HepG2 (cell line): ENCODE data around the gene KRT79. TPM values are rescaled to one million over a fixed set of nuclear protein-coding genes. Genes with fewer than 3 reads are reported as not detected.

Experiments
- EZH2 ChIP-seq: conservative IDR thresholded peaks from 2 replicates; pipeline ENCODE4 v1.6.1; 2012; ENCODE audit warnings: mild to moderate bottlenecking, low read depth, low read length, moderate library complexity
- GLI4 ChIP-seq: sonication (generic); formaldehyde crosslinking; IDR thresholded peaks from 2 replicates; pipeline ENCODE4 v1.5.1; 2020; ENCODE audit warnings: missing genetic modification reagents, mild to moderate bottlenecking, moderate library complexity, borderline replicate concordance
- MIXL1 ChIP-seq: IDR thresholded peaks from 2 replicates; pipeline ENCODE4 v1.6.1; 2016
- MXD4 ChIP-seq: IDR thresholded peaks from 2 replicates; pipeline ENCODE4 v1.6.1; 2016; ENCODE audit warnings: mild to moderate bottlenecking, missing biosample characterization, missing genetic modification reagents
- PCBP1 ChIP-seq: fragments of 200-400 bp; formaldehyde crosslinking; IDR thresholded peaks from 2 replicates; pipeline ENCODE4 v1.6.1; 2017; ENCODE audit warnings: mild to moderate bottlenecking, low read depth, low read length, borderline replicate concordance
- REL ChIP-seq: sonication (generic); formaldehyde crosslinking; conservative IDR thresholded peaks from 2 replicates; pipeline ENCODE4 v1.8.0; 2022; ENCODE audit warnings: mild to moderate bottlenecking, missing genetic modification reagents, moderate library complexity
- SNRNP70 ChIP-seq: fragments of 200-400 bp; formaldehyde crosslinking; IDR thresholded peaks from 2 replicates; pipeline ENCODE4 v1.6.1; 2017; ENCODE audit warnings: mild to moderate bottlenecking, low read depth, low read length, moderate library complexity
- SP2 ChIP-seq: sonication (generic); formaldehyde crosslinking; IDR thresholded peaks from 2 replicates; pipeline ENCODE4 v1.5.1; 2020; ENCODE audit warnings: mild to moderate bottlenecking, missing genetic modification reagents
- ZNF160 ChIP-seq: sonication (generic); formaldehyde crosslinking; IDR thresholded peaks from 2 replicates; pipeline ENCODE4 v1.8.0; 2022; ENCODE audit warnings: mild to moderate bottlenecking, inconsistent platforms, missing genetic modification reagents
- ZNF768 ChIP-seq: sonication (generic); formaldehyde crosslinking; IDR thresholded peaks from 2 replicates; pipeline ENCODE4 v1.4.0; 2020; ENCODE audit warnings: missing genetic modification reagents
- ZZZ3 ChIP-seq: sonication (generic); formaldehyde crosslinking; IDR thresholded peaks from 2 replicates; pipeline ENCODE4 v1.4.0; 2020; ENCODE audit warnings: missing genetic modification reagents, mild to moderate bottlenecking, borderline replicate concordance
- polyA plus RNA-seq, 8 experiments: library from polyadenylated mRNA; depleted of rRNA in 3 of 8; stranded (reverse) in 7 of 8; unstranded in 1 of 8; fragments of >200 nt; fragmentation: Illumina TruSeq in 4 of 8; extraction: Trizol in 4 of 8; gene quantifications; 2 replicates each; pipeline versions ENCODE4 v1.2.1 to v1.2.3, GENCODE V29; 2011 to 2016; ENCODE audit warnings: low read depth in 4 of 8, missing spikeins in 1 of 8, mixed read lengths in 1 of 8; ENCODE audit not compliant: insufficient read depth in 1 of 8
- total RNA-seq, 5 experiments: library from RNA; depleted of rRNA; stranded (reverse); fragments of >200 nt; fragmentation: Illumina TruSeq; extraction: Trizol; gene quantifications; 2 replicates each; pipeline ENCODE4 v1.2.3, GENCODE V29; 2016; ENCODE audit warnings: low read depth in 1 of 5
- TF ChIP-seq, protein P1 (sequence below): sonication (generic); formaldehyde crosslinking; IDR thresholded peaks from 2 replicates; pipeline ENCODE4 v1.4.0; 2020; ENCODE audit warnings: missing genetic modification reagents
- TF ChIP-seq, protein P2 (sequence below): sonication (generic); formaldehyde crosslinking; IDR thresholded peaks from 2 replicates; pipeline ENCODE4 v1.8.0; 2022; ENCODE audit warnings: mild to moderate bottlenecking, missing genetic modification reagents
- TF ChIP-seq, protein P3 (sequence below): sonication (generic); formaldehyde crosslinking; conservative IDR thresholded peaks from 2 replicates; pipeline ENCODE4 v1.4.0; 2020; ENCODE audit warnings: missing genetic modification reagents
- TF ChIP-seq, protein P4 (sequence below): sonication (generic); formaldehyde crosslinking; IDR thresholded peaks from 2 replicates; pipeline ENCODE4 v1.9.0; 2021; ENCODE audit warnings: missing genetic modification reagents, mild to moderate bottlenecking, borderline replicate concordance
- TF ChIP-seq, protein P5 (sequence below): sonication (generic); formaldehyde crosslinking; conservative IDR thresholded peaks from 2 replicates; pipeline ENCODE4 v1.5.0; 2020; ENCODE audit warnings: missing genetic modification reagents
- TF ChIP-seq, protein P6 (sequence below): sonication (generic); formaldehyde crosslinking; conservative IDR thresholded peaks from 2 replicates; pipeline ENCODE4 v1.8.0; 2022; ENCODE audit warnings: low read depth, missing genetic modification reagents

The KRT79 gene
- total and polyA plus RNA-seq, 2 of the 13 experiments (the other 11 are each of a cell fraction or from before 2014, with no cell fraction given), result 0.09 TPM; not detected in 1

DNA sequence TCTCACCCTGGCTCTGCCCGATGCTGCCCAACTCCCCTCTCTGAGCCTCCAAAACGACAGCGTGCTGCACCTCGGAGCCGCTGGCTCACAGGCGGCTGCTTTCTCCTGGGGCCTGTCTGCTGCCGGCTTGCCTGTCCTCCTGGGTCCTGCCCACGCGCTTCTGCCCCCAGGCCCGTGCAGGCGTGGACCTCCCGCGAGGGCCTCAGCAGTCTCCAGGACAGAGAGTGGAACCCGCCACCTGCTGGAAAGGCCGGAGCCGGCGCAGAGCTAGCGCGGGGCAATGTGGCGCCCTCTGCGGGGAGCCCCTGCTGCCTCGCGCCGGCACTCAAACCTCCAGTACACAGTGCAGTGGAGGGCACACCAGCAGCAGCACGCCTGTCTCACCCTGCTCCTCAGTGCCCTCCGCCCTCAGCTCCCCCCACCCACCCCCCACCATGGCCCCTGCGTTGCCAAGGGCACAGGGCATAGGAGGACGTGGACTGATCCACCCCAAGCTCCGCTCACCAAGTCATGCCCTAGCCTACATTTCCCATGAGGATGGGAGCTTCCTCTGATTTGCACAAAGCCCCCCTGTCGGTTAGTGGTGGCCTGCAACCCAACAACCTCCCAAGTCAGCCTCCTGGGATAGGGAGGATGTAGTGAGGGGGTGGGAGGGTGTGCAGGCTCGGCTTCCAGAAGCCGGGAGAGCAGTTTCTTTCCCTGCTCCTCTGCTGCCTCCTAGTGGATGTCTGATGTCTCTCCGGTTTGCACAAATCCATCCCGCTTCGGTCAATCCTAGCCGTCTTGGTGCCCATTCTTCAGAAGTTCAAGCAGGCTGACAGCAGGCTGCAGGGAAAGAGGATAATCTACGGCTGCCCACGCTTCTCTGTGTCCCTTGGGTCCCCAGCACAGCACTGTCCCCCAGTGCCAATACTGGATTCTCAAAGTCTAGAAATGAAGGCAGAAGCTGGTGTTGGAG, 45.6 kb upstream of the KRT79 start (continued):
- TF ChIP-seq, protein P1, sequence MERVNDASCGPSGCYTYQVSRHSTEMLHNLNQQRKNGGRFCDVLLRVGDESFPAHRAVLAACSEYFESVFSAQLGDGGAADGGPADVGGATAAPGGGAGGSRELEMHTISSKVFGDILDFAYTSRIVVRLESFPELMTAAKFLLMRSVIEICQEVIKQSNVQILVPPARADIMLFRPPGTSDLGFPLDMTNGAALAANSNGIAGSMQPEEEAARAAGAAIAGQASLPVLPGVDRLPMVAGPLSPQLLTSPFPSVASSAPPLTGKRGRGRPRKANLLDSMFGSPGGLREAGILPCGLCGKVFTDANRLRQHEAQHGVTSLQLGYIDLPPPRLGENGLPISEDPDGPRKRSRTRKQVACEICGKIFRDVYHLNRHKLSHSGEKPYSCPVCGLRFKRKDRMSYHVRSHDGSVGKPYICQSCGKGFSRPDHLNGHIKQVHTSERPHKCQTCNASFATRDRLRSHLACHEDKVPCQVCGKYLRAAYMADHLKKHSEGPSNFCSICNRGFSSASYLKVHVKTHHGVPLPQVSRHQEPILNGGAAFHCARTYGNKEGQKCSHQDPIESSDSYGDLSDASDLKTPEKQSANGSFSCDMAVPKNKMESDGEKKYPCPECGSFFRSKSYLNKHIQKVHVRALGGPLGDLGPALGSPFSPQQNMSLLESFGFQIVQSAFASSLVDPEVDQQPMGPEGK, result no peak
- TF ChIP-seq ZZZ3 (0 out of 2 replicates have a peak, but pooled peaks have one; percentile 22), REL (CRISPR knock-in tag) (peak; percentile 52; the same call in 1 of the 2 replicates), SNRNP70 (no peak), MIXL1 (no peak), PCBP1 (no peak), ZNF160 (CRISPR knock-in tag) (peak; percentile 32; the same call in 1 of the 2 replicates), GLI4 (CRISPR knock-in tag) (no peak), EZH2 (no peak), MXD4 (CRISPR knock-in tag) (no peak), ZNF768 (CRISPR knock-in tag) (peak; percentile 42; the same call in 1 of the 2 replicates), SP2 (peak; percentile 28; the same call in 1 of the 2 replicates)
- TF ChIP-seq, protein P2, sequence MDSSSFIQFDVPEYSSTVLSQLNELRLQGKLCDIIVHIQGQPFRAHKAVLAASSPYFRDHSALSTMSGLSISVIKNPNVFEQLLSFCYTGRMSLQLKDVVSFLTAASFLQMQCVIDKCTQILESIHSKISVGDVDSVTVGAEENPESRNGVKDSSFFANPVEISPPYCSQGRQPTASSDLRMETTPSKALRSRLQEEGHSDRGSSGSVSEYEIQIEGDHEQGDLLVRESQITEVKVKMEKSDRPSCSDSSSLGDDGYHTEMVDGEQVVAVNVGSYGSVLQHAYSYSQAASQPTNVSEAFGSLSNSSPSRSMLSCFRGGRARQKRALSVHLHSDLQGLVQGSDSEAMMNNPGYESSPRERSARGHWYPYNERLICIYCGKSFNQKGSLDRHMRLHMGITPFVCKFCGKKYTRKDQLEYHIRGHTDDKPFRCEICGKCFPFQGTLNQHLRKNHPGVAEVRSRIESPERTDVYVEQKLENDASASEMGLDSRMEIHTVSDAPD, result no peak
- TF ChIP-seq, protein P3, sequence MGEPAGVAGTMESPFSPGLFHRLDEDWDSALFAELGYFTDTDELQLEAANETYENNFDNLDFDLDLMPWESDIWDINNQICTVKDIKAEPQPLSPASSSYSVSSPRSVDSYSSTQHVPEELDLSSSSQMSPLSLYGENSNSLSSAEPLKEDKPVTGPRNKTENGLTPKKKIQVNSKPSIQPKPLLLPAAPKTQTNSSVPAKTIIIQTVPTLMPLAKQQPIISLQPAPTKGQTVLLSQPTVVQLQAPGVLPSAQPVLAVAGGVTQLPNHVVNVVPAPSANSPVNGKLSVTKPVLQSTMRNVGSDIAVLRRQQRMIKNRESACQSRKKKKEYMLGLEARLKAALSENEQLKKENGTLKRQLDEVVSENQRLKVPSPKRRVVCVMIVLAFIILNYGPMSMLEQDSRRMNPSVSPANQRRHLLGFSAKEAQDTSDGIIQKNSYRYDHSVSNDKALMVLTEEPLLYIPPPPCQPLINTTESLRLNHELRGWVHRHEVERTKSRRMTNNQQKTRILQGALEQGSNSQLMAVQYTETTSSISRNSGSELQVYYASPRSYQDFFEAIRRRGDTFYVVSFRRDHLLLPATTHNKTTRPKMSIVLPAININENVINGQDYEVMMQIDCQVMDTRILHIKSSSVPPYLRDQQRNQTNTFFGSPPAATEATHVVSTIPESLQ, result no peak
- TF ChIP-seq, protein P4, sequence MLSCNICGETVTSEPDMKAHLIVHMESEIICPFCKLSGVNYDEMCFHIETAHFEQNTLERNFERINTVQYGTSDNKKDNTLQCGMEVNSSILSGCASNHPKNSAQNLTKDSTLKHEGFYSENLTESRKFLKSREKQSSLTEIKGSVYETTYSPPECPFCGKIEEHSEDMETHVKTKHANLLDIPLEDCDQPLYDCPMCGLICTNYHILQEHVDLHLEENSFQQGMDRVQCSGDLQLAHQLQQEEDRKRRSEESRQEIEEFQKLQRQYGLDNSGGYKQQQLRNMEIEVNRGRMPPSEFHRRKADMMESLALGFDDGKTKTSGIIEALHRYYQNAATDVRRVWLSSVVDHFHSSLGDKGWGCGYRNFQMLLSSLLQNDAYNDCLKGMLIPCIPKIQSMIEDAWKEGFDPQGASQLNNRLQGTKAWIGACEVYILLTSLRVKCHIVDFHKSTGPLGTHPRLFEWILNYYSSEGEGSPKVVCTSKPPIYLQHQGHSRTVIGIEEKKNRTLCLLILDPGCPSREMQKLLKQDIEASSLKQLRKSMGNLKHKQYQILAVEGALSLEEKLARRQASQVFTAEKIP (CRISPR knock-in tag), result no peak
- TF ChIP-seq, protein P5, sequence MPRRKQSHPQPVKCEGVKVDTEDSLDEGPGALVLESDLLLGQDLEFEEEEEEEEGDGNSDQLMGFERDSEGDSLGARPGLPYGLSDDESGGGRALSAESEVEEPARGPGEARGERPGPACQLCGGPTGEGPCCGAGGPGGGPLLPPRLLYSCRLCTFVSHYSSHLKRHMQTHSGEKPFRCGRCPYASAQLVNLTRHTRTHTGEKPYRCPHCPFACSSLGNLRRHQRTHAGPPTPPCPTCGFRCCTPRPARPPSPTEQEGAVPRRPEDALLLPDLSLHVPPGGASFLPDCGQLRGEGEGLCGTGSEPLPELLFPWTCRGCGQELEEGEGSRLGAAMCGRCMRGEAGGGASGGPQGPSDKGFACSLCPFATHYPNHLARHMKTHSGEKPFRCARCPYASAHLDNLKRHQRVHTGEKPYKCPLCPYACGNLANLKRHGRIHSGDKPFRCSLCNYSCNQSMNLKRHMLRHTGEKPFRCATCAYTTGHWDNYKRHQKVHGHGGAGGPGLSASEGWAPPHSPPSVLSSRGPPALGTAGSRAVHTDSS (CRISPR knock-in tag), result no peak
- TF ChIP-seq, protein P6, sequence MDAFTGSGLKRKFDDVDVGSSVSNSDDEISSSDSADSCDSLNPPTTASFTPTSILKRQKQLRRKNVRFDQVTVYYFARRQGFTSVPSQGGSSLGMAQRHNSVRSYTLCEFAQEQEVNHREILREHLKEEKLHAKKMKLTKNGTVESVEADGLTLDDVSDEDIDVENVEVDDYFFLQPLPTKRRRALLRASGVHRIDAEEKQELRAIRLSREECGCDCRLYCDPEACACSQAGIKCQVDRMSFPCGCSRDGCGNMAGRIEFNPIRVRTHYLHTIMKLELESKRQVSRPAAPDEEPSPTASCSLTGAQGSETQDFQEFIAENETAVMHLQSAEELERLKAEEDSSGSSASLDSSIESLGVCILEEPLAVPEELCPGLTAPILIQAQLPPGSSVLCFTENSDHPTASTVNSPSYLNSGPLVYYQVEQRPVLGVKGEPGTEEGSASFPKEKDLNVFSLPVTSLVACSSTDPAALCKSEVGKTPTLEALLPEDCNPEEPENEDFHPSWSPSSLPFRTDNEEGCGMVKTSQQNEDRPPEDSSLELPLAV (CRISPR knock-in tag), result no peak
